GM23338 (cell line): ENCODE data around the gene CAMTA1.

ENCODE experiments used
- CTCF ChIP-seq, 2 experiments: fragments of 200-600 bp in 1 of 2; sonication (generic) in 1 of 2; conservative IDR thresholded peaks; 2 replicates each; pipeline versions ENCODE4 v1.5.1 to v1.6.1; 2016 to 2017; ENCODE audit warnings: antibody characterized with exemption in 2 of 2, low read depth in 2 of 2, mild to moderate bottlenecking in 2 of 2, moderate library complexity in 1 of 2
- ETS1 ChIP-seq: IDR thresholded peaks from 2 replicates; pipeline ENCODE4 v1.6.1; 2016; ENCODE audit warnings: antibody characterized with exemption
- EZH2 ChIP-seq: fragments of 200-600 bp; sonication (generic); IDR thresholded peaks from one replicate; pipeline ENCODE4 v1.8.0; 2017; ENCODE audit warnings: antibody characterized with exemption, mild to moderate bottlenecking, low read depth; ENCODE audit not compliant: unreplicated experiment
- EZH2phosphoT487 ChIP-seq: fragments of 200-600 bp; sonication (generic); IDR thresholded peaks from one replicate; pipeline ENCODE4 v1.8.1; 2018; ENCODE audit warnings: antibody characterized with exemption; ENCODE audit not compliant: unreplicated experiment
- POLR2AphosphoS5 ChIP-seq: IDR thresholded peaks from 2 replicates; pipeline ENCODE4 v1.6.1; 2016; ENCODE audit warnings: antibody characterized with exemption, low read depth
- TF ChIP-seq, protein P1 (sequence below): IDR thresholded peaks from one replicate; pipeline ENCODE4 v1.6.1; 2018; ENCODE audit warnings: antibody characterized with exemption; ENCODE audit not compliant: unreplicated experiment

GRCh38 chr1:6898974-6899539, 113.8 kb downstream of the CAMTA1 start:
- TF ChIP-seq CTCF (conservative IDR thresholded peaks at IDR 0.05; ENCODE audit: low read depth in 2 of 2), result no peak
- TF ChIP-seq, protein P1, sequence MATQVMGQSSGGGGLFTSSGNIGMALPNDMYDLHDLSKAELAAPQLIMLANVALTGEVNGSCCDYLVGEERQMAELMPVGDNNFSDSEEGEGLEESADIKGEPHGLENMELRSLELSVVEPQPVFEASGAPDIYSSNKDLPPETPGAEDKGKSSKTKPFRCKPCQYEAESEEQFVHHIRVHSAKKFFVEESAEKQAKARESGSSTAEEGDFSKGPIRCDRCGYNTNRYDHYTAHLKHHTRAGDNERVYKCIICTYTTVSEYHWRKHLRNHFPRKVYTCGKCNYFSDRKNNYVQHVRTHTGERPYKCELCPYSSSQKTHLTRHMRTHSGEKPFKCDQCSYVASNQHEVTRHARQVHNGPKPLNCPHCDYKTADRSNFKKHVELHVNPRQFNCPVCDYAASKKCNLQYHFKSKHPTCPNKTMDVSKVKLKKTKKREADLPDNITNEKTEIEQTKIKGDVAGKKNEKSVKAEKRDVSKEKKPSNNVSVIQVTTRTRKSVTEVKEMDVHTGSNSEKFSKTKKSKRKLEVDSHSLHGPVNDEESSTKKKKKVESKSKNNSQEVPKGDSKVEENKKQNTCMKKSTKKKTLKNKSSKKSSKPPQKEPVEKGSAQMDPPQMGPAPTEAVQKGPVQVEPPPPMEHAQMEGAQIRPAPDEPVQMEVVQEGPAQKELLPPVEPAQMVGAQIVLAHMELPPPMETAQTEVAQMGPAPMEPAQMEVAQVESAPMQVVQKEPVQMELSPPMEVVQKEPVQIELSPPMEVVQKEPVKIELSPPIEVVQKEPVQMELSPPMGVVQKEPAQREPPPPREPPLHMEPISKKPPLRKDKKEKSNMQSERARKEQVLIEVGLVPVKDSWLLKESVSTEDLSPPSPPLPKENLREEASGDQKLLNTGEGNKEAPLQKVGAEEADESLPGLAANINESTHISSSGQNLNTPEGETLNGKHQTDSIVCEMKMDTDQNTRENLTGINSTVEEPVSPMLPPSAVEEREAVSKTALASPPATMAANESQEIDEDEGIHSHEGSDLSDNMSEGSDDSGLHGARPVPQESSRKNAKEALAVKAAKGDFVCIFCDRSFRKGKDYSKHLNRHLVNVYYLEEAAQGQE, result no peak
- no peak for TF ChIP-seq EZH2phosphoT487
- no peak for TF ChIP-seq POLR2AphosphoS5
- TF ChIP-seq ETS1, result no peak
- no peak for TF ChIP-seq EZH2
